GM12878 (cell line): ENCODE data around the gene ATG13. TPM values are rescaled to one million over a fixed set of nuclear protein-coding genes. Genes with fewer than 3 reads are reported as not detected.

Experiments
- ATAC-seq: fragments of 200-7000 bp; cut with Tn5 transposase; 3 replicates; pipeline ENCODE4 v1.9.1; 2020; ENCODE audit warnings: mild to moderate bottlenecking, moderate library complexity
- BruUV-seq: library from RNA; stranded (reverse); fragments of 400-500 nt; replicated peaks from 2 replicates; lab custom pipeline; 2021; lab: Mats Ljungman, UMichigan
- CTCF ChIA-PET: fragments of 300-600 bp; sonication (Branson Sonifier 250); formaldehyde crosslinking; extraction: SDS; loops from one replicate; lab custom pipeline; 2021; ENCODE audit warnings: inconsistent platforms; lab: Yijun Ruan, JAX
- POLR2A ChIA-PET: fragments of 350-600 bp; formaldehyde crosslinking; extraction: SDS; loops from one replicate; lab custom pipeline; 2021; ENCODE audit warnings: inconsistent platforms; lab: Charles Lee
- RAD21 ChIA-PET: fragments of 300-600 bp; sonication (Branson Sonifier 250); formaldehyde crosslinking; loops from one replicate; lab custom pipeline; 2023; ENCODE audit warnings: antibody characterized with exemption; ENCODE audit not compliant: unreplicated experiment; lab: Charles Lee
- SMC1A ChIA-PET: fragments of 300-600 bp; sonication (Branson Sonifier 250); formaldehyde crosslinking; loops from one replicate; lab custom pipeline; 2023; ENCODE audit not compliant: unreplicated experiment, uncharacterized antibody; lab: Charles Lee
- DNase-seq: peaks from one replicate; pipeline ENCODE4 v3.0.0-alpha.2; 2011; ENCODE audit warnings: low read depth, low spot score
- FAIRE-seq: peaks from 3 replicates; lab custom pipeline; 2011; peaks lifted over from hg19 to GRCh38; lab: Jason Lieb, UNC
- H2AFZ ChIP-seq: 2 replicates; pipeline ENCODE4 v1.6.0; 2011; ENCODE audit warnings: low read depth, low read length, control low read depth; ENCODE audit not compliant: control insufficient read depth
- H3K27ac ChIP-seq: 2 replicates; pipeline ENCODE4 v1.5.1; 2011; ENCODE audit warnings: control low read depth; ENCODE audit not compliant: control insufficient read depth, insufficient read depth
- H3K27me3 ChIP-seq, 2 experiments: replicated peaks in 1 of 2; 2 replicates each; pipeline versions ENCODE4 v1.6.0 to v1.6.1; 2011; ENCODE audit warnings: low read length in 1 of 2; ENCODE audit not compliant: control insufficient read depth in 2 of 2, insufficient read depth in 2 of 2
- H3K36me3 ChIP-seq, 2 experiments: 2 replicates each; pipeline ENCODE4 v1.5.1; 2011; ENCODE audit warnings: low read length in 1 of 2; ENCODE audit not compliant: control insufficient read depth in 2 of 2, insufficient read depth in 2 of 2
- H3K4me1 ChIP-seq: 2 replicates; pipeline ENCODE4 v1.6.1; 2011; ENCODE audit warnings: mild to moderate bottlenecking, low read length, moderate library complexity, mixed read lengths; ENCODE audit not compliant: control insufficient read depth, insufficient read depth
- H3K4me2 ChIP-seq: 2 replicates; pipeline ENCODE4 v1.6.0; 2011; ENCODE audit warnings: control low read depth; ENCODE audit not compliant: control insufficient read depth, insufficient read depth
- H3K4me3 ChIP-seq: fragments of 200-600 bp; sonication (generic); 2 replicates; pipeline ENCODE4 v1.5.1; 2016
- H3K79me2 ChIP-seq: 2 replicates; pipeline ENCODE4 v1.6.0; 2011; ENCODE audit warnings: low read length; ENCODE audit not compliant: control insufficient read depth, insufficient read depth
- H3K9ac ChIP-seq: 2 replicates; pipeline ENCODE4 v1.8.0; 2011; ENCODE audit warnings: low read length, control low read depth, mixed read lengths; ENCODE audit not compliant: control insufficient read depth, insufficient read depth
- H3K9me3 ChIP-seq: replicated peaks from 3 replicates; pipeline ENCODE4 v1.5.1; 2011; ENCODE audit warnings: mild to moderate bottlenecking, low read length; ENCODE audit not compliant: control insufficient read depth, insufficient read depth
- H4K20me1 ChIP-seq: 2 replicates; pipeline ENCODE4 v1.6.0; 2011; ENCODE audit not compliant: control insufficient read depth, insufficient read depth
- CREB1 ChIP-seq: IDR thresholded peaks from 2 replicates; pipeline ENCODE4 v1.6.1; 2012; ENCODE audit warnings: low read depth, mild to moderate bottlenecking, inconsistent platforms
- EZH2 ChIP-seq: IDR thresholded peaks from 2 replicates; pipeline ENCODE4 v1.6.1; 2012; ENCODE audit warnings: low read depth, mild to moderate bottlenecking, control low read depth, inconsistent platforms, low read length, borderline replicate concordance; ENCODE audit not compliant: control insufficient read depth
- PAX5 ChIP-seq: IDR thresholded peaks from 2 replicates; pipeline ENCODE4 v1.6.1; 2011; ENCODE audit warnings: low read depth, low read length, borderline replicate concordance
- WGBS: methylation state at CpG from one replicate; pipeline ENCODE4 v1.1.6; 2016; ENCODE audit warnings: low lambda C conversion rate; ENCODE audit not compliant: insufficient replicate concordance, insufficient coverage; ENCODE audit errors: missing lambda C conversion rate; 5-methylcytosine and 5-hydroxymethylcytosine counted together
- in situ Hi-C: fragments of 300-500 bp; cut with MboI; formaldehyde crosslinking; loops from 9 replicates; pipeline ENCODE4 v1.14.3; 2018; ENCODE audit warnings: mixed read lengths
- intact Hi-C: fragments of 100-400 bp; cut with micrococcal nuclease; formaldehyde crosslinking; loops from one replicate; pipeline ENCODE4 v1.14.2; 2022; ENCODE audit not compliant: unreplicated experiment
- polyA plus RNA-seq, 11 experiments: library from polyadenylated mRNA; depleted of rRNA in 4 of 11; unstranded in 6 of 11; stranded (reverse) in 5 of 11; fragments of >200 nt; fragmentation: Nextera tagmentation in 4 of 11; fragmentation: Illumina TruSeq in 1 of 11; extraction: Ambion mirVana in 4 of 11; extraction: Trizol in 1 of 11; gene quantifications; 1 replicate in 1 of 11; 2 replicates in 10 of 11; pipeline versions ENCODE4 v1.2.1 to v1.2.3, GENCODE V29; 2011 to 2016; ENCODE audit warnings: inconsistent platforms in 2 of 11, missing spikeins in 2 of 11, low read depth in 1 of 11
- total RNA-seq, 4 experiments: library from RNA; depleted of rRNA in 3 of 4; stranded (reverse); fragments of >200 nt in 3 of 4; fragmentation: Illumina TruSeq in 1 of 4; extraction: Trizol in 1 of 4; gene quantifications; 2 replicates each; pipeline versions ENCODE4 v1.2.1 to v1.2.3, GENCODE V29; 2013 to 2021
- TF ChIP-seq, protein P1 (sequence below): IDR thresholded peaks from 2 replicates; pipeline ENCODE4 v1.6.1; 2011; ENCODE audit warnings: low read depth, low read length, improper control_type of control experiment, borderline replicate concordance
- TF ChIP-seq, protein P2 (sequence below): fragments of 450-650 bp; formaldehyde crosslinking; IDR thresholded peaks from 2 replicates; pipeline ENCODE4 v1.4.0; 2022; ENCODE audit warnings: mild to moderate bottlenecking, moderate library complexity
- TF ChIP-seq, protein P3 (sequence below): fragments of 150-350 bp; IDR thresholded peaks from 2 replicates; pipeline ENCODE4 v1.6.1; 2016; ENCODE audit warnings: low read depth, low read length

The ATG13 gene
- total and polyA plus RNA-seq, 10 of the 15 experiments (the other 5 are each of a cell fraction or from before 2014, with no cell fraction given): 10.9 to 61.6 (median 50.9) TPM

DNA sequence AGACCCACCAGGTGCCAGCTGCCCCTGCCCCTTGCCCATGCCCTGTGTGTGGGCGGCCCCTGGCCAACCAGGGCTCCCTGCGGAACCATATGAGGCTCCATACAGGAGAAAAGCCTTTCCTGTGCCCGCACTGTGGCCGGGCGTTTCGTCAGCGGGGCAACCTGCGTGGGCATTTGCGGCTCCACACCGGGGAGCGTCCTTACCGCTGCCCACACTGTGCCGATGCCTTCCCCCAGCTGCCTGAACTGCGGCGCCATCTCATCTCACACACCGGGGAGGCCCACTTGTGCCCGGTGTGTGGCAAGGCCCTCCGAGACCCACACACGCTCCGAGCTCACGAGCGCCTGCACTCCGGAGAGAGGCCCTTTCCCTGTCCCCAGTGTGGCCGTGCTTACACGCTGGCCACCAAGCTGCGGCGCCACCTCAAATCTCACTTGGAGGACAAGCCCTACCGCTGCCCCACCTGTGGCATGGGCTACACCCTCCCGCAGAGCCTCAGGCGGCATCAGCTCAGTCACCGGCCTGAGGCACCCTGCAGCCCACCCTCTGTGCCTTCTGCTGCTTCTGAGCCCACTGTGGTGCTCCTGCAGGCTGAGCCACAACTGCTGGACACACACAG, 87.8 kb downstream of the ATG13 start:
- H3K4me1 ChIP-seq: peaks cover 4% of the 10 kb centered on the region
- H3K79me2 ChIP-seq: peaks cover 20% of the 10 kb centered on the region
- in situ Hi-C loops: no loop called here
- FAIRE-seq: no peak
- 96% methylated on average over 31 of the region's 31 CpGs for WGBS
- H3K9me3 ChIP-seq: no peaks in the 10 kb centered on the region
- no peak overlapping the region for H3K4me2 ChIP-seq
- TF ChIP-seq, protein P1, sequence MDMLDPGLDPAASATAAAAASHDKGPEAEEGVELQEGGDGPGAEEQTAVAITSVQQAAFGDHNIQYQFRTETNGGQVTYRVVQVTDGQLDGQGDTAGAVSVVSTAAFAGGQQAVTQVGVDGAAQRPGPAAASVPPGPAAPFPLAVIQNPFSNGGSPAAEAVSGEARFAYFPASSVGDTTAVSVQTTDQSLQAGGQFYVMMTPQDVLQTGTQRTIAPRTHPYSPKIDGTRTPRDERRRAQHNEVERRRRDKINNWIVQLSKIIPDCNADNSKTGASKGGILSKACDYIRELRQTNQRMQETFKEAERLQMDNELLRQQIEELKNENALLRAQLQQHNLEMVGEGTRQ: no peak
- TF ChIP-seq, protein P2, sequence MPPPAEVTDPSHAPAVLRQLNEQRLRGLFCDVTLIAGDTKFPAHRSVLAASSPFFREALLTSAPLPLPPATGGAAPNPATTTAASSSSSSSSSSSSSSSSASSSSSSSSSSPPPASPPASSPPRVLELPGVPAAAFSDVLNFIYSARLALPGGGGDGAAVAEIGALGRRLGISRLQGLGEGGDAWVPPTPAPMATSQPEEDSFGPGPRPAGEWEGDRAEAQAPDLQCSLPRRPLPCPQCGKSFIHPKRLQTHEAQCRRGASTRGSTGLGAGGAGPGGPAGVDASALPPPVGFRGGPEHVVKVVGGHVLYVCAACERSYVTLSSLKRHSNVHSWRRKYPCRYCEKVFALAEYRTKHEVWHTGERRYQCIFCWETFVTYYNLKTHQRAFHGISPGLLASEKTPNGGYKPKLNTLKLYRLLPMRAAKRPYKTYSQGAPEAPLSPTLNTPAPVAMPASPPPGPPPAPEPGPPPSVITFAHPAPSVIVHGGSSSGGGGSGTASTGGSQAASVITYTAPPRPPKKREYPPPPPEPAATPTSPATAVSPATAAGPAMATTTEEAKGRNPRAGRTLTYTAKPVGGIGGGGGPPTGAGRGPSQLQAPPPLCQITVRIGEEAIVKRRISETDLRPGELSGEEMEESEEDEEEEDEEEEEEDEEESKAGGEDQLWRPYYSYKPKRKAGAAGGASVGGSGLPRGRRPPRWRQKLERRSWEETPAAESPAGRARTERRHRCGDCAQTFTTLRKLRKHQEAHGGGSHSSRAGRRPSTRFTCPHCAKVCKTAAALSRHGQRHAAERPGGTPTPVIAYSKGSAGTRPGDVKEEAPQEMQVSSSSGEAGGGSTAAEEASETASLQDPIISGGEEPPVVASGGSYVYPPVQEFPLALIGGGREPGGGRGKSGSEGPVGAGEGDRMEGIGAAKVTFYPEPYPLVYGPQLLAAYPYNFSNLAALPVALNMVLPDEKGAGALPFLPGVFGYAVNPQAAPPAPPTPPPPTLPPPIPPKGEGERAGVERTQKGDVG: no peak
- no peak for TF ChIP-seq EZH2
- no peak for TF ChIP-seq PAX5
- TF ChIP-seq, protein P3, sequence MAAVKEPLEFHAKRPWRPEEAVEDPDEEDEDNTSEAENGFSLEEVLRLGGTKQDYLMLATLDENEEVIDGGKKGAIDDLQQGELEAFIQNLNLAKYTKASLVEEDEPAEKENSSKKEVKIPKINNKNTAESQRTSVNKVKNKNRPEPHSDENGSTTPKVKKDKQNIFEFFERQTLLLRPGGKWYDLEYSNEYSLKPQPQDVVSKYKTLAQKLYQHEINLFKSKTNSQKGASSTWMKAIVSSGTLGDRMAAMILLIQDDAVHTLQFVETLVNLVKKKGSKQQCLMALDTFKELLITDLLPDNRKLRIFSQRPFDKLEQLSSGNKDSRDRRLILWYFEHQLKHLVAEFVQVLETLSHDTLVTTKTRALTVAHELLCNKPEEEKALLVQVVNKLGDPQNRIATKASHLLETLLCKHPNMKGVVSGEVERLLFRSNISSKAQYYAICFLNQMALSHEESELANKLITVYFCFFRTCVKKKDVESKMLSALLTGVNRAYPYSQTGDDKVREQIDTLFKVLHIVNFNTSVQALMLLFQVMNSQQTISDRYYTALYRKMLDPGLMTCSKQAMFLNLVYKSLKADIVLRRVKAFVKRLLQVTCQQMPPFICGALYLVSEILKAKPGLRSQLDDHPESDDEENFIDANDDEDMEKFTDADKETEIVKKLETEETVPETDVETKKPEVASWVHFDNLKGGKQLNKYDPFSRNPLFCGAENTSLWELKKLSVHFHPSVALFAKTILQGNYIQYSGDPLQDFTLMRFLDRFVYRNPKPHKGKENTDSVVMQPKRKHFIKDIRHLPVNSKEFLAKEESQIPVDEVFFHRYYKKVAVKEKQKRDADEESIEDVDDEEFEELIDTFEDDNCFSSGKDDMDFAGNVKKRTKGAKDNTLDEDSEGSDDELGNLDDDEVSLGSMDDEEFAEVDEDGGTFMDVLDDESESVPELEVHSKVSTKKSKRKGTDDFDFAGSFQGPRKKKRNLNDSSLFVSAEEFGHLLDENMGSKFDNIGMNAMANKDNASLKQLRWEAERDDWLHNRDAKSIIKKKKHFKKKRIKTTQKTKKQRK: no peak
- no peak for TF ChIP-seq CREB1
- TF ChIP-seq, all 136 proteins: peak for 0
- POLR2A ChIA-PET: no interaction called here
- Histone ChIP-seq H2AFZ (no peak overlapping the region), H3K9ac (no peak overlapping the region), H3K4me3 (no peak overlapping the region), H3K27ac (no peak overlapping the region), H4K20me1 (no peaks in the 10 kb centered on the region; the same call in 1 of the 2 replicates), H3K36me3 (peaks cover 17 to 20% of the 10 kb centered on the region in 2 experiments; a peak in 3 of 4 replicates), H3K27me3 (no peaks in the 10 kb centered on the region)
- SMC1A ChIA-PET: no interaction called here
- intact Hi-C loops: no loop called here
- no TSS peak for BruUV-seq
- DNase-seq (no peak), ATAC-seq (no peak)
- CTCF ChIA-PET: no interaction called here
- RAD21 ChIA-PET: no interaction called here
